HFFc6 (cell line): ENCODE measurements around the gene PKHD1. TPM values are rescaled to one million over a fixed set of nuclear protein-coding genes. Genes with fewer than 3 reads are reported as not detected.

Experiments used
- DNase-seq: peaks from one replicate; pipeline ENCODE4 v3.0.0-alpha.2; 2018
- H3K27ac Mint-ChIP-seq: 2 replicates; pipeline ENCODE4 v1.8.0; 2020; ENCODE audit warnings: mild to moderate bottlenecking, mixed read lengths
- H3K27me3 Mint-ChIP-seq: 2 replicates; pipeline ENCODE4 v1.8.0; 2021; ENCODE audit warnings: mild to moderate bottlenecking, moderate library complexity, mixed read lengths; ENCODE audit not compliant: insufficient read depth
- H3K36me3 Mint-ChIP-seq: 2 replicates; pipeline ENCODE4 v1.8.0; 2021; ENCODE audit warnings: low read depth, mixed read lengths
- H3K4me1 Mint-ChIP-seq: 2 replicates; pipeline ENCODE4 v1.8.0; 2020; ENCODE audit warnings: low read depth, mixed read lengths
- H3K4me3 Mint-ChIP-seq: 2 replicates; pipeline ENCODE4 v1.8.0; 2020; ENCODE audit warnings: mild to moderate bottlenecking, moderate library complexity, mixed read lengths
- H3K9me3 Mint-ChIP-seq: 2 replicates; pipeline ENCODE4 v1.8.0; 2020; ENCODE audit warnings: mild to moderate bottlenecking, mixed read lengths
- CTCF ChIP-seq: fragments of 200-600 bp; sonication (generic); IDR thresholded peaks from 2 replicates; pipeline ENCODE4 v1.5.0; 2021; ENCODE audit warnings: antibody characterized with exemption, mild to moderate bottlenecking
- total RNA-seq, 6 experiments: library from RNA; stranded (reverse); fragmentation: NEBNext Ultra II Directional; extraction: Animal tissue kit (Norgen Biotek cat#: 25700); gene quantifications; 2 replicates in 1 of 6; 3 replicates in 5 of 6; pipeline ENCODE4 v1.2.3, GENCODE V29; 2021

The PKHD1 gene
- total RNA-seq, 6 experiments from 2014 or later: not detected

DNA sequence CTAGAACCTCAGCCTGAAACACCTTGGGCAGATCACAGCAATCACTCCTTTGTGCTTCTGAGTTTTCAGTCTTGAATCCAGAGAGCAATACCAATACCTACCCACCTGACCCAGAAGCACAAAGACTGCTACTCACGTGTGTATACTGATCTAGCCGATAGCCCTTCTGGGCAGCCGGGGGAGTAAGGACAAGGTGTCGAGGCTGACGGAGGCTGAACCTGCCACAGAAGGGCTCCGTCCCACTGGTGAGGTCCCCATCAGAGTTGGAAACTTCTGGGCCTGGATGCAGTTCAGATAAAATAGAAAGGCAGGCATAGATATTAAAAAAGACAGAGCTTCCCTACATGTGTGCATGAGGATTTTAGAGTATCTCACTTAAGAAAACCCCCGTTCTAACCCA lies 32.0 kb downstream of the PKHD1 start:
- Mint-ChIP-seq H3K9me3 (no peaks in the 10 kb centered on the region), H3K4me1 (no peaks in the 10 kb centered on the region)
- no peak for TF ChIP-seq CTCF

DNA sequence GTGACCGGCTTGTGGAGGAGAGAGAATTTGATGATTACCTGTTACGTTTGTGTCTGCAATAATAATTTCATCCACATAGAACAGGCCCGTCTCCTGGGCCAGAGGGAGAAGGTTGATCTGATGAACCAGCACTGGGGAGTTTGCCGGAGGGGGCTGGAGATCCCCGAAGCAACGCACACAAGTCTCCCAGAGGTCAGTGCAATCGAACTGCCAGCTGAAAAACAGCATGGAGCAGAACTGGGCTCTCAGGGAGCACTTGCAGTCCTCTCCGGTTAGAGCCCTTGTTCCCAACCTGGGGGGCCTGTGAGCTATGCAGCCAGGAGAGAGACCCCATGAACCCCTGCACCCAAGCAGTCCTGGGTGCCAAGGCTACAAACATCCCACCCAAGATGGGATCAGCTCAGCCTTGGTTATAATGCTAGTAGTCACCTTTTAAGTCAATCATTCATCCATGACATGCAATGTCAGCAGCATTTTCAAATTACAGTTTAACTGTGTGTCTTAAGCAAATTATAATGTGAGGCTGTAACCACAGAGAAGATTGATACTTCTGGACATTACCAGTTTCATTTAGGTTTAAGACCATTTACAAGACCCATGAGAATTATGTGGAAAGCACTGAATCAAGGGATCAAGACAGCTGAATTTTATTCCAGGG lies 34.2 kb downstream of the PKHD1 start:
- peaks cover 5% of the 10 kb centered on the region; the same call in 1 of the 2 replicates for H3K27me3 Mint-ChIP-seq
- H3K36me3 Mint-ChIP-seq: no peaks in the 10 kb centered on the region
- no peak overlapping the region for H3K27ac Mint-ChIP-seq
- no peaks in the 10 kb centered on the region for H3K9me3 Mint-ChIP-seq
- H3K4me3 Mint-ChIP-seq: no peak overlapping the region
- no peak for TF ChIP-seq CTCF
- DNase-seq: no peak
- H3K4me1 Mint-ChIP-seq: no peaks in the 10 kb centered on the region

More for the DNA sequence above, 32.0 kb downstream of the PKHD1 start:
- no peak overlapping the region for H3K4me3 Mint-ChIP-seq
- peaks cover 5% of the 10 kb centered on the region for H3K27me3 Mint-ChIP-seq
- no peak for DNase-seq
- H3K27ac Mint-ChIP-seq: no peak overlapping the region
- H3K36me3 Mint-ChIP-seq: no peaks in the 10 kb centered on the region

GRCh38 chr6:52050051-52050405 lies 37.4 kb downstream of the PKHD1 start:
- Mint-ChIP-seq H3K9me3 (no peaks in the 10 kb centered on the region), H3K4me3 (no peak overlapping the region), H3K4me1 (no peaks in the 10 kb centered on the region), H3K27ac (no peak overlapping the region), H3K27me3 (peaks cover 3% of the 10 kb centered on the region; the same call in 1 of the 2 replicates), H3K36me3 (no peaks in the 10 kb centered on the region)
- no peak for DNase-seq
- TF ChIP-seq CTCF: no peak

DNA sequence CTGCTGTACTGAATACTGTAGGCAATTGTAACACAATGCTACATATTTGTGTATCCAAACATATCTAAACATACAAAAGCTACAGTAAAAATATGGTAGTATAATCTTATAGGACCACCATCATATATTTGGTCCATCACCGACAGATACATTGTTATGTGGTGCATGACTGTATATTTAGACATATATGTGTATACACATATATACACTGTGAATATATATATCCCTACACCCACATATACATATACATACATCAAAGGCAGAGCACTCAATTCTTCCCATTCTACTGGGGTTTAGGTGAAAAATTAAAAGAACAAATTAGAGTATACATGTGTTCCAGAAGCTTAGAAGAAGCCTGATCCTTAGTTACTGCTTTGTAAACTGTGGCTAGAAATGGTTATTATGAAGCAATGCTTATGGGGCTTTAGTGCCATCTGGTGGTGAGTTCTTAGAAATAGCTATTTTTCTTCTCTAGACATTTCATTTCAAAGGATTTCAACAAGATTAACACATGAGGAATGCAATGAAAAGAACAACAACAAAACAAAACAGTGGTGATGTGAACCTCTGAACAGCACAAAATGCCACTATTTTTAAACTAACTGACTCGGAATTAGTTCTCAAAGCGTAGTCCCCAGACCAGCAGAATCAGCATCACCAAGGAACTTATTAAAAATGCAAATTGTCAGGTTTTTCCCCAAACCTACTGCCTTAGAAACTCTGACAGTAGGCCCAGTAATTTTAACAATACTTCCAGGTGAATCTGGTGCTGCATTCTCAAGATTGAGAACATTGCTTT lies 38.0 kb downstream of the PKHD1 start:
- Mint-ChIP-seq H3K4me1 (no peaks in the 10 kb centered on the region), H3K27me3 (peaks cover 3% of the 10 kb centered on the region; the same call in 1 of the 2 replicates)

GRCh38 chr6:52046456-52046855 lies 41.0 kb downstream of the PKHD1 start:
- no peak overlapping the region for H3K27ac Mint-ChIP-seq
- H3K4me1 Mint-ChIP-seq: no peaks in the 10 kb centered on the region
- H3K27me3 Mint-ChIP-seq: no peaks in the 10 kb centered on the region
- no peak overlapping the region for H3K4me3 Mint-ChIP-seq
- no peak for TF ChIP-seq CTCF
- no peaks in the 10 kb centered on the region for H3K9me3 Mint-ChIP-seq
- H3K36me3 Mint-ChIP-seq: no peaks in the 10 kb centered on the region
- no peak for DNase-seq

More for the DNA sequence above, 38.0 kb downstream of the PKHD1 start:
- TF ChIP-seq CTCF: peak; percentile 83
- peak; percentile 36 for DNase-seq
- Mint-ChIP-seq H3K4me3 (no peak overlapping the region), H3K27ac (no peak overlapping the region), H3K36me3 (no peaks in the 10 kb centered on the region), H3K9me3 (no peaks in the 10 kb centered on the region)
